ENCODE measurements around the gene MRTFA.
"Not testable (repeated sequence)": the region's sequence is repeated elsewhere in the genome, so short reads cannot be mapped to it uniquely, and the experiment has no call there.

The MRTFA gene

DNA sequence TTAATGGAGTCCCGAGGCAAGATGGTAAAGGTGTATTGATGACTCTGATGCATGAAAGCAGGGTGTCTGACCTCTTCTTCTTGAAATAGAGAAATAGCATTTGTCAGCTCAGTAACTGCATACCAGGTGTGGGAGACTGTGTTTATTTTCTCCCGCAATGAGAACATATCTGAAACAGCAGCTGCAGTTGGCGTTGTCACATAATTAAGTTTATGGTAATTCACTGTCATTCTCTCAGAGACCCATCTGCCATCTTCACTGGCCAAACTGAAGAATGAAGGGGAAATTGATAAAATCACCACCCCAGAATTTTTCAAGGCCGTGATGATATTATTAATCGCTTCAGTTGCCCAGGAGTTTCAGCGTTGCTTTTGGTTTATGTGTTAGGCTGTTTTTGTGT, 22.6 kb upstream of the MRTFA start:
- DNase-seq (ENCODE audit: low read depth, low spot score) = no peak

DNA sequence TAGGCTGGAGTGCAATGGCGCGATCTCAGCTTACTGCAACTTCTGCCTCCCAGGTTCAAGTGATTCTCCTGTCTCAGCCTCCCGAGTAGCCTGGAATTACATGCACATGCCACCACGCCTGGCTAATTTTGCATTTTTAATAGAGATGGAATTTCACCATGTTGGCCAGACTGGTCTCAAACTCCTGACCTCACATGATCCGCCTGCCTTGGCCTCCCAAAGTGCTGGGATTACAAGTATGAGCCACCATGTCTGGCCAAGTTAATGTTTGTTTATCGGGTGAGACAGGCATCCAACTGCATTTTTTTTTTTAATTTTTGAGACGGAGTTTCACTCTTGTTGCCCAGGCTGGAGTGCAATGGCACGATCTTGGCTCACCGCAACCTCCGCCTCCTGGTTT, 20.1 kb upstream of the MRTFA start:
- DNase-seq (ENCODE audit: low read depth, low spot score) = not testable (repeated sequence)

DNA sequence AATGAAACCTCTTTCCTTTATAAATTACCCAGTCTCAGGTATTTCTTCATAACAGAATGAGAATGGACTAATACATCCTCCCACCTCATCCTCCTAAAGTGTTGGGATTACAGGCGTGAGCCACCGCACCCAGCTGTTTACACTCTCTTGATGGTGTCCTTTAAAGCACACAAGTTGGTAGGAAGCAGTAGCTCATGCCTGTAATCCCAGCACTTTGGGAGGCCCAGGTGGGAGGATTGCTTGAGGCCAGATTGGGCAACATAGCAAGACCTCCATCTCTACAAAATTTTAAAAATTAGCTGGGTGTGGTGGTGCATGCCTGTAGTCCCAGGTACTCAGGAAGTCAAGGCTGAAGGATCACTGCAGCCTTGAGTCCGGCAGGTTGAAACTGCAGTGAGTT, 19.4 kb upstream of the MRTFA start:
- DNase-seq (ENCODE audit: low read depth, low spot score) = not testable (repeated sequence)

DNA sequence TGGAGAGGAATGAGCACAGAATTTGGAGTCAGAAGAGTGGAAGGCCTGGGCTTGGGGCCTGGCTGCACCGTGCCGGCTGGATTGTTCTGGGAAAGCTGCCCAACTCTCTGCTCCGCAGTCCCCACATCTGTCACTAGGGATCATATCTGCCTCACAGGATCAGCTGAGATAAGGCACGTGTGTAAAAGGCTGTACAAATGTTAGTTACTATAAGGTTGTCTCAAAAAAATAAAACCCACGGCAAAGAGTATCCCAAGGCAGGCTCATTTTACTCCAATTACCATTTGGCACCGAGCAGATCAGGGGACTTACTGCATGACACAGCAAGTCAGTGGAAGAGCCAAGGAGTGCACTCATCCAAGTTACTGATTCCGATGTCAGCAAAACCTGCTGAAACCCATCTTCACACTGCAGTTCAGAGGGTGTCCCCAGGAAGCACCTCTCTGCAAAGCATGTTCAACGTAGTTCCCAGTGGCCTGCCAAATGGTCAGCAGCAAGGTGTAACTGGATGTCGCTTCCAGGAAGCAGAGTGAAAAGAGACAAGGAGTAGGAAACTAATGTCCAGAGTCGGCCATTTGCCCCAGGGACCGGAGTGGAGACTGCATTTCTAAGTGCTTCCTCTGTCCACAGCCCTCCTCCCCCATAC, 18.1 kb upstream of the MRTFA start:
- DNase-seq (ENCODE audit: low read depth, low spot score) = no peak

DNA sequence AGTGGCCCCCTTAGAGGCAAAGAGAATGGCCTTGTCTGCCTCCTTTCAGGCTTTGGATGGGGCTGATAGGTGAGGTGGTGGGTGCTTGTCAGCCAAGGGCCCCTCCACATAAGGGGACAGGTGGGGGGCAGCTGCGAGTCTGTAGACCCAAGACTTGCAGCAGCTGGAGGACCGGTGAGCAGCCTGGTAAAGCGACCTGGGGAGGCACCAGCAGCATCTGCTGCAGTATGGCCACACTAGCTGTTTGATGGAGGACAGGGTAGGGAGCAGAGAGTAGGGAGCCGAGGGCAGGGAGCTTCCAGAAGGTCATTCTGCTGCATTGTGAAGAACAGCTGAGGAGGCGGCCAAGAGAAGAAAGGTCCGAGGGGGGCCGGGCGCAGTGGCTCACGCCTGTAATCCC, 16.8 kb upstream of the MRTFA start:
- DNase-seq (ENCODE audit: low read depth, low spot score) = no peak

DNA sequence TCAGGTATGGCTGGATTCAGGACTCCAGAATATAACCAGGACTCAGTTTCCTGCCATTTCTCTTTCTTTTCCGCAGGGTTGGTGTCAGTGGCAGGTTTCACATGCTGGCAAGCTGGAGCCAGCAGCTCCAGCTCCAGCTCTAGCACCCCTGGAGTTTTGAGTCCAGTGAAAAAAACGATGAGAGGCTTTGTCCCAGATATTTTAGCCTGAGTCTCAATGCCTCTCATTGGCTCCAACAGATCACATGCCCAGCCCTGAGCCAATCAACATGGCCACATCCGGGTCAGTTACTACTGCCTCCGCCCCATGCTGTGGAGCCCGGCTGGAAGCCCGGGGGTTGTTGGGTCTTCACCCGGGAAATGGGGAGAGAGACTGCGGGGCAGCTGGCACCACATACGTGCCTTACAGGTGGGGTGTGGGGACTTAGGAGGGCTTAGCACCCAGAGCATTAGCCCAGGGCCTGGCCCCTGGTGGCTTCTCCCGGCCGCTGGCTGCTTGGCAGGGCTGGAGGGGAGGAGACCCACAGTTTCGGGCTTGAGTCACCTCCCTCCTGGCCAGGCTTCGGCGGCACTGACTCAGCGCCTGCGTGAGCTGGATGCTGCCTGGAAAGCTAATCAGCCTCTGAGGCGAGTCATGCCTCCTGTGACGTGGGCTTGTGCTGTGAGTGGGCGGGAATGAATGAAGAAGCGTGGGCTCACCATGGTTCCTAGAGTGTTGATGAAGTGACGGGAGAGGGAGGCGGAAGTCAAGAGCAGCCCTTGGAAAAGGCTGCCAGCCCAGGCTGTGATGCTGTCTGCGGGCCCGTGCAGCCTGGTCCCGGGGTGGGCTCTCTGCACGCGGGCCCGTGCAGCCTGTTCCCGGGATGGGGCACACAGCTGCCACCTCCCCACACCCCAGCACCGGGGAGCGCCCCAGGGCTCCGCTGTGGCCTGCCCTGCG, 15.3 kb upstream of the MRTFA start:
- peak; percentile 96 for DNase-seq (ENCODE audit: low read depth, low spot score)

DNA sequence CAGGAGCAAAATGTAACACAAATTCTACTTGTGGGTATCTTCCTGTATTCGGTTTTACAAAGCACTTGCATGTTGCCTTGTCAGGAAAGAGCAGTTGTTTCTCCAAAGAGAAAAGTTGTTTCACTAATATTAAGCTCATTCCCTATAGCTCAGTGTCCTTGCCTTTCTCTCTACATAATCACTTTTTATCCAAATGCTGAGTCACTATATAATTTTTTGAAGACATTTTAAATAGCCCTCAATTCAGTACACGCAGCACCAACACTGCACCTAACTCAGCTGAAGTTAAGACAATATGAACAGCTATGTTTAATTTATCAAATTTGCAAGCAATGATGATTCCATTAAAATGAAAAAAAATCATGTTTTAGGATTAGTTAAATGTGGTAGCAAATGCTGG, 14.5 kb upstream of the MRTFA start:
- no peak for DNase-seq (ENCODE audit: low read depth, low spot score)

DNA sequence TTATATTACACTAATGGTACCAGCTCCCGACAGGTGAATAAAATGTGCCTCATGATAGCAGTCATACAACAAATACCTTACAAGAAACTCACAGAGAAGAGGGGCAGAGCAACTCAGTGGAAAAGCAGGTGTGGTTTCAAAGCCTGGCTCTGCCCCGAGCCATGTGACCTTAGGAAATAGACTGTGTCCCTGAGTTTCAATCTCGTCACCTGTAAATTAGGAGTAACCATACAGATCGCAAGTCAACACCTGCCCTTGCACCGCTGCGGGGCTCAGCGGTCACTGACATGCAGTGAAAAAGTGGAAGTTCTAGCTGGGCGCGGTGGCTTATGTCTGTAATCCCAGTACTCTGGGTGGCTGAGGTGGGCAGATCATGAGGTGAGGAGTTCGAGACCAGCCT, 11.9 kb upstream of the MRTFA start:
- DNase-seq (ENCODE audit: low read depth, low spot score) = no peak

DNA sequence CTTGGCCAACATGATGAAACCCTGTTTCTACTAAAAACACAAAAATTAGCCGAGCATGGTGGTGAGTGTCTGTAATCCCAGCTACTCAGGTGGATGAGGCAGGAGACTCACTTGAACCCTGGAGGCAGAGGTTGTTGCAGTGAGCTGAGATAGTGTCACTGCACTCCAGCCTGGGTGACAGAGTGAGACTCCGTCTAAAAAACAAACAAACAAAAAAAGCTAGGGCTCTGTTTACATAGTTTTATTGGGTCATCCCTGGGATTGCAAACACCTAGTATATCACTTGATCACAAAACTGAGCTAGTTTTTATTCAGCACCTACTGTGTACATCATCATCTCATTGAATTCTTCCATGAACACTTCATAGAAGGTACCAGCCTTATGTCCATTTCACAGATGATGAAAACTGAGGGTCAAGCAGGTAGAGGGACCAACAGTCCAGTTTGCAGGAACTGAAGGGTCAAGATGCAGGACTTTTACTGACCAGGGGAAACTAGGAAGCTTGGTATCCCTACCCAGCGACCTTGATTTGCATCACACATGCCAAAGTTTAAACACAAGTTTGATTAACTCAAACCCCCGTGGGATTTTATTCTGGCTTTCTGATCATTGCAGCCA, 9.2 kb upstream of the MRTFA start:
- DNase-seq (ENCODE audit: low read depth, low spot score) = no peak

DNA sequence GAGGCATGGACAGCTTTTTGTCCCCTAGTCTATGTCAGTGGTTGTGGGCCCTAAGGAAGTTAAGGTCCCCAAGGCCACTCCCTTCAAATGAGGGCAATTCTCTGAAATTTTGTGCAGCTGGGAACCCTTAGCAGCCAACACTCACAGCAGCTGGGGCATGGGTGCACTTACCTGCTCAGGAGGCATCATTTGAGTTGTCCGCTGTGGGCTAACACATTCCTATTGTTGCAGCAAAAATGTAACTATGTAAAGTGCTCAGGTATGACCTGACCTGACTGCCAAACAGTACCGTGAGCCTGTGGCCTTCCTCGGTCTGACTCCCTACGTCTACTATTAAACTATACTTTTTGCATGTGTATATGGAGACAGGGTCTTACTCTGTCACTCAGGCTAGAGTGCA, 5.8 kb upstream of the MRTFA start:
- DNase-seq (ENCODE audit: low read depth, low spot score) = no peak

DNA sequence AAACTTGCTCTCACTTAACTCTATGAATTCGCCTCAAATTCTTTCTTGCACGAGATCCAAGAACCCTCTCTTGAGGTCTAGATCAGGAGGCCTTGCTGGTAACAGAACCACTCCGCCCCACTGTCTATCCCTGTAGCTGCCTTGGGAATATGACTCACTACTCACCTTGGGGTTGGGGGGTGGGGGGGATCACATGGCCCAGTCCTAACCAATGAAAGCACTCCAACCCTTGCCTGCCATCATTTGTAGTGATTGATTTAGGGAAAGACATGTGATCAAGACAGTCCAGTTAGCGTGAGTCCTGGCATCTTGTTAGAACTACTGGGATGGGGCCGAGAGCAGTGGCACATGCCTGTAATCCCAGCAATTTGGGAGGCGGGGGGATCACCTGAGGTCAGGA, 4.8 kb upstream of the MRTFA start:
- DNase-seq (ENCODE audit: low read depth, low spot score) = no peak

DNA sequence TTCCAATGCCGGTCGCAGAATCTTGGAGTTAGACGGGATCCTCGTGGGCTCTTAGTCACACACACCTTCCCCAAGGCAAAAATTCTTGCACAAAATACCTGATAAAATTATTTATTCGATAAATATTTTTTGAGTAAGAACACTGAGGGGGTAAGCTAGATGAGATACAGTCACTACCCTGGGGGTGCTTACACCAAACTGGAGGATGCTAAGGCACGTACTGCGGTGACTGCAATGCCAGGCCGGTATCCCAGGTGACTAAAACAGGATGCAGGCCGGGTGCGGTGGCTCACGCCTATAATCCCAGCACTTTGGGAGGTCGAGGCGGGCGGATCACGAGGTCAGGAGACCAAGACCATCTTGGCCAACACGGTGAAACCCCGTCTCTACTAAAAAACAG, 1.7 kb upstream of the MRTFA start:
- DNase-seq (ENCODE audit: low read depth, low spot score) = no peak

DNA sequence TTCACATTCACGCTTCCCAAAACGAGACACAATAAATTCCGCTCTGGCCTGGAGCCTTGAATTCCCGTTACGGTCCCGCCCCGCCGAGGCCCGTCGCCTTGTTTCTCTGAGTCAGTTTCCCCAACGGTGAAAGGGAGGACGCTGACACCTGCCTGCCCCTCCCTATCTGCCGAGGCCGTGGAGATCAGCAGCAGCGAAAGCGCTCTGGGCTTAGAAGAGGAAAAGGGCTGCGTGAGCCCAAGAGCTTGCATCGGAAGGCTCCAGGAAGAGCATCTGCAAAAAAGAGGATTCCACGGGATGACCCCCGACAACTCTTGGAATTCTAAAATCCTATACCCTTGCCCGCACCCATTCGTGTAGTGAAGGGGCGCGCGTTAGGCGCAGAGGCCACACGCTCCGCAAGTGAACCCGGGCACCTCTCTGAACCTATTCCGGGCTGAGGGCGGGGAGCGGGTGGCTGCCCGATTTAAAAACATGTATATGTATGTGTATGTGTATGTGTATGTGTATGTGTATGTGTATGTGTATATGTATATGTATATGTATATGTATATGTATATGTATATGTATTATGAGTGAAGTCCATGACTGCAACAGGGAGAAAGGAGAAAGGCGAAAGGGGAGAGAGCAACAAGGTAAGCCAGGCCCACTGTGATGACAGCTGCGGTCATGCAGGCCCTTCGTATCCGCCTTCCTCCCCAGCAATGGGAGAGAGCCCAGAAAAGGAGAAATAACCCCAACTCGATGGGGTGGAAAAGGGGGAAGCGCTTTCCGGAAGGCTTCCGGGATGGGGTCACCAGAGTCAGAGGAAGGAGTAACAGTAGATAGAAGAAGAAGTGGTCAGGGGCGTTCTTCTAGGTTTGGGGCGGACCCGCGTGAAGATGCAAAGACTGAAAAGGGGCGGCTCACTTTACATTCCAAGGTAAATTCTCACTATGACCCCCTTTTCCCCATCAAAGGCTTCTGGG, 948 bp upstream of the MRTFA start:
- no peak for DNase-seq (ENCODE audit: low read depth, low spot score)

DNA sequence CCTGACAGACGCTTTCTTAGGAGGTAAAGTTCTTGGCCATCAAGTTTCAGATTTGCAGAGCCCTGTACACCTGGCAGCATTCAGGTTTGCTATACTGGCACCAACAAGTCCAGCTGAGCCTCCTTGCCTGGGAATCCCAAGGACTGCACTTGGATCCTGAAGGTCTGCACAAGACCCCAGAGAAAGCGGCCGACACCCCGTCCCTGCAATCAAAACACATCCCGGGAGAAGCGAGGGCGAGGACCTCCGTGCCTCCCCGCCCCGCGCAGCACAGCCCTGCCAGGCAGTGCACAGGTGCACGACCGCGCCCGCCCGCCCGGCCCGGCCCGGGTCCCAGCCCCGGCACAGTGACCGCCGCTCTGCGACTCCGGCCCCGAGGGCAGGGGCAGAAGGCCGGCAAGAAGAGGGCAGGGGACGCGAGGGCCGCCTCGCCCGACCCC, 559 bp downstream of the MRTFA start:
- no peak for DNase-seq (ENCODE audit: low read depth, low spot score)

DNA sequence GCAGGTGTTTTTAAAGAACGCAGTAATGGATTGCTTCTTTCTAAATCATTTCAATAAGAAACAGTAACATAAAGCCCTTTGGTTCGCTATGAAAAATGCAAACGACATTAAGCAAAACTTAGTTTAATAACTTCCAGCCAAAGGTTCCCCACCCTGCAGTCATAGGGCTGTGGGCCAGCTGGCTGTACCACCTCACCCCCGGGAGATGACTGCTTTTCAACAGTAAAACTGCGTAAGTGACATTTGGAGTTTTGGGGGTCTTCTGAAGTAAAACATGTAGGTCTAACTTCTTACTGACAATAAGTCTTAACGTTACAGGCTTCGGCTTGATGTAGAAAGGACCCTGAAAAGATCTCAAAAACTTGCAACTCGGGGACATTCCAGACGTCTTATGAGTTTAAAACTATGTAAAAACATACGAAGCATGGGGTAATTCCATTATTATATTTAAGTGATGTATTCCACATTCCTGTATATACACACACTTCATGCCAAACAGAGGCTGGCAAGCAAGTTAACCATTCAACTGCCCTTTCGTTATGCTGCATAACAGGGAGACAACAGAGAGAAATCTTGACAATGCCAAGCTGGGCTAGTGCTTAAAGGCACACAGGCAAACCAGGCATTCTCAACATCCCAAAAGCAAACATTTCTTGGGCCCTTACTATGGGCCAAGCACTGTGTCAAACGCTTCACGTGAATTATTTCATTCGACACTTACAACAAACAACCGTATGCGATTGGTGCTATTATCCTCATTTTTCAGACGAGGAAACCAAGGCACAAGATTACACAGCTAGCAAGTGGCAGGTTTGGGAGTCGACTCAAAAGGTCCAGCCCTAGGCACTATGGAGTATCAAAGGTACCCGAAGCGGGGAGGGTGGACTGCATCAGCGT, 1.2 kb downstream of the MRTFA start:
- no peak for DNase-seq (ENCODE audit: low read depth, low spot score)

DNA sequence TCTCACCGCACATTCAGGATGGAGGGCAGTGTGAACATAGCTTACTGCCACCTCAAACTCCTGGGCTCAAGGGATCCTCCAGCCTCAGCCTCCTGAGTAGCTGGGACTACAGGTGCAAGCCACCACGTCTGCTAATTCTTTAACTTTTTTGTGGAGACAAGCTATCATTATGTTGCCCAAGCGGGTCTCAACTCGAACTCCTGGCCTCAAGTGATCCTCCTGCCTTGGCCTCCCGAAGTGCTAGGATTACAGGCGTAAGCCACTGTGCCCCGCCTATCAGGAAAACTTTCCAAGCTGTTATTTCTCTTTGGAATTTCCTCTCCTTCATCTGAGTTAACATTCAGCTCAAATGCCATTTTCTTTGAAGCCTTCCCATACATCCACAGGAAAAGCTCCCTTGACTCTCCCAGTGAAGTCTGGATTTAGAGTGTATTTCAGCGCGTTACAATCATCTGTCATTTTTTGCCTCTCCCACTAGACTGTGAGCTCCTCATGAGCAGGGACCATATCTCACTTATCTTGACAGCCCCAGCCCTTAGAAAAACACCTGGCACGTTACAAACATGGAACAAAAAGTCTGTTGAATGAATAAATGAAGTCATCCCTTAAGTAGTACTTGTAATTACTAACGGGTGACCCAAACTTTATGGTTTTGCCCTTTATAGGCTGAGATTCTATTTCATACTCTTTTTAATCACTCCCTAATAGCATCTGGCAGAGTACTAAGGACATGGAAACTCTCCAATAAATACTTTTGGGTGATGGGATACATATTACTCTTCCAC, 2.2 kb downstream of the MRTFA start:
- DNase-seq (ENCODE audit: low read depth, low spot score) = no peak

DNA sequence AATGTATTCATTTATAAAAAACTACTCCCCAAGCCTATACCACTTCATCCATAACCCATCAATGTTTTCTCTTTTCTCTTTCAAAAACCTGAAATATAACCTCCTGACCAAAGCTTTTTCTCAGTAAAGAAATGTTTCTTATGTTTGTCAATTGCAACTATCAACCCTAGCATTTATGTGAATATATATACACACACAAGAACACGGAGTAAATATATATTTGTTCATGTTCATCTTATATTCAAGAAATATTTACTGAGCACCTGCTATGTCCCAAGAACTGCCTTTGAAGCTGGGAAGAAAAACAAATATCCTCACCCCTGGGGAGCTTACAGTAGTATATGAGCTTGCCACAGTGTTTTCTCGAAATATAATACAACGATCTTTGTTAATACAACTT, 3.5 kb downstream of the MRTFA start:
- DNase-seq (ENCODE audit: low read depth, low spot score) = no peak

DNA sequence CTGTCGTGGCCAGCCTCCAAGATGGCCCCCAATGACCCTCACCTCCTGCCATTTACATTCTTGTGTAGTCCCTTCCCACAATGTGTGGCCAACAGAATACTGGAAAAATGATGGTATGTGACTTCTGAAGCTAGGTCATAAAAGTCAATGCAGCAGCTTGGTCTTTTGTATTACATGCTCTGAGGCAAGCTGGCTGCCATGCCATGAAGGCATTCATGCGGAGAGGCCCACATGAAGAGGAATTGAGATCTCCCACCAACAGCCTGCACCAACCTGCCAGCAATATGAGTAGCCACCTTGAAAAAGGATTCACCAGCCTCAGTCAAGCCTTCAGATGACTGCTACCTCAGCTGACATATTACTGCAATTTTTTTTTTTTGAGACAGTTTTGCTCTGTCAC, 4.6 kb downstream of the MRTFA start:
- no peak for DNase-seq (ENCODE audit: low read depth, low spot score)

DNA sequence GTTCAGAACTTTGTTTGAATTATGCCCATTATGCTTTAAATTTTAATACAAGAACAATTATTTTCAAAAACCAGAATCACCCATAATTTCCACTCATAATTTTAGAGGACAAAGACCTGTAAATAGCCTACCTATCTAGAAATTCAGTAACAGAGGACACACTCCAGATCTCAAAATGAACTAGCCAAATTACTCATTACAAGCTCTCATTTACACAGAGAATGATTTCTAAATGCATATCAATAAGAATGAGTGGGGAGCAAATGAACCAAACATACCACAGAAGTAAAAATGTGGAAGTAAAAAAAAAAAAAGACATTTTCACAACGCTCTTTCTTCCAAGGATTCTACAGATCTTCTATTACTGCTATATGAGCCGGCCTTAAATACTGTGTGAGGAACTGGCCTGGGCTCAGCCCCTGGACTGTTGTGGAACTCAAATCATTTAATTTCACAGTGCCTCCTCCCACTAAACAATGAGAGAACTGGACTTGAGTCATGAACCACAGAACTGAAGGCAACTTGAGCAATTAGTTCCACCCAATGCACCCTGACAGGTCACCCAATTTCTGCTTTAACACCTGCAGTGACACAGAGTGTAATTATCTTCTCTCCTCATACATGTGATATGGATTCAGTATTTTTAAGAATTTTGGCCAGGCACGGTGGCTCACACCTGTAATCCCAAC, 8.0 kb downstream of the MRTFA start:
- no peak for DNase-seq (ENCODE audit: low read depth, low spot score)
